Activated T-cell treated with anti-CD3 and anti-CD28 coated beads, Interleukin-2, amount 50 U/mL, for 4 hours (primary cell): ENCODE measurements around the gene CD300LG. TPM values are rescaled to one million over a fixed set of nuclear protein-coding genes. Genes with fewer than 3 reads are reported as not detected.
"Not testable (repeated sequence)": the region's sequence is repeated elsewhere in the genome, so short reads cannot be mapped to it uniquely, and the experiment has no call there.

ENCODE experiments used
- ATAC-seq, 2 donors: fragments of 200-7000 bp; cut with Tn5 transposase; one replicate each; pipeline ENCODE4 v1.10.0; 2021
- DNase-seq: peaks from one replicate; pipeline ENCODE4 v3.0.0-alpha.2; 2020
- H3K27me3 Mint-ChIP-seq: one replicate; pipeline ENCODE4 v1.8.0; 2021; ENCODE audit warnings: low read depth, mixed read lengths
- H3K36me3 Mint-ChIP-seq: one replicate; pipeline ENCODE4 v1.8.0; 2022; ENCODE audit warnings: mixed read lengths; ENCODE audit not compliant: insufficient read depth
- H3K4me1 Mint-ChIP-seq: one replicate; pipeline ENCODE4 v1.8.0; 2021; ENCODE audit warnings: low read depth, mixed read lengths
- H3K4me3 Mint-ChIP-seq: one replicate; pipeline ENCODE4 v1.8.0; 2021; ENCODE audit warnings: mild to moderate bottlenecking, moderate library complexity, mixed read lengths
- H3K9me3 Mint-ChIP-seq: one replicate; pipeline ENCODE4 v1.8.0; 2021; ENCODE audit warnings: mixed read lengths
- total RNA-seq, 3 donors: library from RNA; stranded (reverse); gene quantifications; one replicate each; pipeline ENCODE4 v1.2.1, GENCODE V29; 2021

Gene CD300LG
- total RNA-seq, 3 donors from 2014 or later: not detected

DNA sequence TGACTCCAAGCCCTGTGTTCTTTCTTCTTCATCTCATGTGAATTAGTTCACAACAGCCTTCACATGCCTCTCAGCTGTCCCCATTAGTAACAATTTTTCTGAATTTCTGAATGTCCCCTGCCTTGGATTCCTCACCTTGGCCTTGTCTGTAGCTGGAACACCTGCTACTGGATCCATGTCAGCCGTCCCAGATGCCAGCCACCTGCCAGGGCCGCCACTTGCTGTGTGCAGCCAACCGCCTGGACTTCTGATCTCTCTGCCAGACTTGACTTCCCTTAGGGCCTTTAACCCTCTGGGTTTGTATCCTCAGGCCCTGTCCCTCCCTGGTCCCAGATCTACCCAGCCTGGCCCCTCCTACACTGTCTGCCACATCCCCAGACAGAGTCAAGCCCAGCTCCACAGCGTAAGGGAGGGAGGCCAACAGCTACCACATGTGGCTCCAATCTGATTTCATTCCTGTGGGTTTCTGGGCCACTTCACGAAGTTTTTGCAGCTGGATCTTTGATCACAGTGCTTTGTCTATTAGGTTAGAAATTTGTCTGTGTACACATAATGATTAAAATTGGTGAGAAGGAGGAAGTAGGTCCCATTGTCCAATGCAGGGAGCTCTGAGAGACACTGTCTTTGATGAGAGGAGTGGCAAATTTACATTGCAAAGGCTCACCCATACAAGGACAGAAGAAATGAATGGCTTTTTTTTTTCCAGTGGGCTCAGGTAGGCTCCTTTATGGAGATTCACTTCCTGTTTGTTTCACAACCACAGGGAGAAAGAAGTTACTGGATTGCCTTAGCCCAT, 45.1 kb downstream of the CD300LG start:
- no peaks in the 10 kb centered on the region for H3K9me3 Mint-ChIP-seq
- H3K4me1 Mint-ChIP-seq: no peaks in the 10 kb centered on the region
- peaks cover 18% of the 10 kb centered on the region for H3K27me3 Mint-ChIP-seq
- H3K36me3 Mint-ChIP-seq: no peaks in the 10 kb centered on the region
- ATAC-seq: no peak
- no peak overlapping the region for H3K4me3 Mint-ChIP-seq
- DNase-seq: no peak

DNA sequence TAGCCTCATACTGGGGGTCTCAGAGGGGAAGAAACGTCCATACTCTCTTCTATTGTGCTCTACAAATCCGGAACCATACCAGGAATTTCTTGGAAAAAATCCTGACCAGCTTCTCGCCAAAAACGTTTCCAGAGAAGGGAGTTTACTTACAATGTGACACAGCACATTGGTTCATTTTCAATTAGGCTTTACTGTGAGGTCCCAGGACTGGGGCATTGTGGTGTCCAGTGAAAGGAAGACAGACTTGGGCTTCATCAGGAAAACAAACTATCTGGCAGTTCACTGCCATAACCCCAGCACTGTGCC, 45.6 kb downstream of the CD300LG start:
- no peak for ATAC-seq
- H3K9me3 Mint-ChIP-seq: no peaks in the 10 kb centered on the region
- no peak overlapping the region for H3K4me3 Mint-ChIP-seq
- DNase-seq: no peak
- no peaks in the 10 kb centered on the region for H3K4me1 Mint-ChIP-seq
- peaks cover 19% of the 10 kb centered on the region for H3K27me3 Mint-ChIP-seq
- H3K36me3 Mint-ChIP-seq: no peaks in the 10 kb centered on the region

DNA sequence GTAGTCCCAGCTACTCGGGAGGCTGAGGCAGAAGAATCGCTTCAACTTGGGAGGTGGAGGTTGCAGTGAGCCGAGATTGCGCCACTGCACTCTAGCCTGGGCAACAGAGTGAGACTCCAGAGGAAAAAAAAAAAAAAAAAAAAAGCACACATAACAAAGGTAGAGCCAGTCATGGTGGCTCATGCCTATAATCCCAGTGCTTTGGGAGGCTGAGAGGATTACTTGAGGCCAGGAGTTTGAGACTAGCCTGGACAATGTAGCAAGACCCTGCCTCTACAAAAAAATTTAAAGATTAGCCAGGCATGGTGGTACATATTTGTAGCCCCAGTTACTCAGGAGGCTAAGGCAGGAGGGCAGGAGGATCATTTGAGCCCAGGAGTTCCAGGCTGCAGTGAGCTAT, 47.5 kb downstream of the CD300LG start:
- H3K9me3 Mint-ChIP-seq: not testable (repeated sequence)

DNA sequence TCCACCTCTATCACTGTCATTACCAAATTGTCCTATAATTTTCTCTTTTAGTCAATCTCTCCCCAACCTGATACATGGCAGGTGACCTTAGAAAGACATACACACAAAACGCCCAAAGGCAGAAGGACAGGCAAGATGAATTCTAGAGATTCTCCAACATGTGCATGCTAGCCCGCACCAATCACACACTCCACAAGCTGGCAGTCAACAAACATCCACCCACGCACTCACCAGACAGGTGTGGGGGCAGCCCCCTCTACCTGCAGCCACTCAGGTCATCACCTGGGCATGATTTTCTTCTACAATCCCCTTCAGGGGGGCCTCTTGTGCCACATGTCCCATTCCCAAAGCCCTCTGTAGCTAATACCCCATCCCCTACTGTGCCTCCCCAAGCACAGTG, 50.9 kb downstream of the CD300LG start:
- no peaks in the 10 kb centered on the region for H3K36me3 Mint-ChIP-seq
- peaks cover 25% of the 10 kb centered on the region for H3K27me3 Mint-ChIP-seq
- no peak overlapping the region for H3K4me3 Mint-ChIP-seq
- DNase-seq (no peak), ATAC-seq (no peak)
- peaks cover 8% of the 10 kb centered on the region for H3K4me1 Mint-ChIP-seq
- no peaks in the 10 kb centered on the region for H3K9me3 Mint-ChIP-seq

More for the DNA sequence above, 47.5 kb downstream of the CD300LG start:
- H3K27me3 Mint-ChIP-seq: peaks cover 22% of the 10 kb centered on the region
- H3K36me3 Mint-ChIP-seq, ATAC-seq, H3K4me1 Mint-ChIP-seq, DNase-seq, H3K4me3 Mint-ChIP-seq: not testable (repeated sequence)

DNA sequence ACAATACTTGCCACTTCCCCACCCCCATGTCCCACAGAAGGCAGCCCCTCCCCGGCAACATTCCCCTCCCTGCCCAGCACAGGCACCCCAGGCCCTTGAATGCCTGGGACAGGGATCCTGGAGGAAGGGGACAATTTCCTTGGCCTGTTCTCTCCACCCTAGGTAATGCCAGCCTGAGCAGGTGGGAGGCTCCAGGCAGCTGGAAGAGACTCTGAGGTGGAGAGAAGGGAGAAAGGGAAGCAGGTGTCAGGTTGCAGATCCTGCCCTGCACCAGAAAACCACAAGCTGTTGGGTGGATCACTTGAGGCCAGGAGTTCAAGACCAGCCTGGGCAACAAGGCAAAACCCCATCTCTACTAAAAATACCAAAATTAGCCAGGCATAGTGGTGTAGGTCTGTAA, 51.5 kb downstream of the CD300LG start:
- Mint-ChIP-seq H3K4me3 (no peak overlapping the region), H3K36me3 (no peaks in the 10 kb centered on the region), H3K9me3 (no peaks in the 10 kb centered on the region), H3K4me1 (peaks cover 8% of the 10 kb centered on the region), H3K27me3 (peaks cover 25% of the 10 kb centered on the region)
- ATAC-seq: no peak
- no peak for DNase-seq

DNA sequence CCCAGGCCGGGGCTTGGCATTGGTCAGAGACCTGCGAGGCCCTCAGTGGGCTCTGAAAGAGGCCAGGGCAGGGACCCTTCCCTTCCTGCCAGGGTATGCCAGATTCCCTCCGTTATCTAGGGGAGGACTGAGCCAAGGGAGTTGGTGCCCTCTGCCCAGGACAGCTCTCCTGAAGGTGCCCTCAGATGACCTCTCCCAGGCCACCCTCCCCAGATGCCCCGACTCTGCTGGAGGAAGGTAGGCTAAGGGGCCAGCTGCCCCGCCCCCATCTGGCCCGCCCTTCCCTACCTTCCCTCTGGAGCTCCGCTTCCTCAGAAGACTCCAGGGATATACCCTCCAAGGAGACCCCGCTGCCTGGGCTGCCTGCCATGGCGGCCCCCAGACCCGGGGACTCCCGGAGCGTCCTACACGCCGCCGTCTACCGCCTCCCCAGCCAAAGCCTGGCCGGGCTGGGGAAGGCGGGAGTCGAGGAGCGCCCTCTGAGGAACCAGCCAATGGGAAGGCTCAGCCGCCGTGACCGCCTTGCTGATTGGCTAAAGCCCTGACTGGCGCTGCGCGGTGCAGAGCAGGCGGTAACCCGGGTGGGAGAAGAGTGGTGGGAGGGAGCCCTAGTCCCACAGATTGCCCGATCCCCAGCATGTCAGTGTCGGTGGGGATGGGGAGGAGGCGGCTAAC, 53.3 kb downstream of the CD300LG start:
- ATAC-seq (peak; percentile 100), DNase-seq (peak; percentile 76)
- H3K4me1 Mint-ChIP-seq: peaks cover 8% of the 10 kb centered on the region
- H3K36me3 Mint-ChIP-seq: no peaks in the 10 kb centered on the region
- peak overlapping the region; percentile 72 for H3K4me3 Mint-ChIP-seq
- H3K9me3 Mint-ChIP-seq: no peaks in the 10 kb centered on the region
- H3K27me3 Mint-ChIP-seq: peaks cover 36% of the 10 kb centered on the region

DNA sequence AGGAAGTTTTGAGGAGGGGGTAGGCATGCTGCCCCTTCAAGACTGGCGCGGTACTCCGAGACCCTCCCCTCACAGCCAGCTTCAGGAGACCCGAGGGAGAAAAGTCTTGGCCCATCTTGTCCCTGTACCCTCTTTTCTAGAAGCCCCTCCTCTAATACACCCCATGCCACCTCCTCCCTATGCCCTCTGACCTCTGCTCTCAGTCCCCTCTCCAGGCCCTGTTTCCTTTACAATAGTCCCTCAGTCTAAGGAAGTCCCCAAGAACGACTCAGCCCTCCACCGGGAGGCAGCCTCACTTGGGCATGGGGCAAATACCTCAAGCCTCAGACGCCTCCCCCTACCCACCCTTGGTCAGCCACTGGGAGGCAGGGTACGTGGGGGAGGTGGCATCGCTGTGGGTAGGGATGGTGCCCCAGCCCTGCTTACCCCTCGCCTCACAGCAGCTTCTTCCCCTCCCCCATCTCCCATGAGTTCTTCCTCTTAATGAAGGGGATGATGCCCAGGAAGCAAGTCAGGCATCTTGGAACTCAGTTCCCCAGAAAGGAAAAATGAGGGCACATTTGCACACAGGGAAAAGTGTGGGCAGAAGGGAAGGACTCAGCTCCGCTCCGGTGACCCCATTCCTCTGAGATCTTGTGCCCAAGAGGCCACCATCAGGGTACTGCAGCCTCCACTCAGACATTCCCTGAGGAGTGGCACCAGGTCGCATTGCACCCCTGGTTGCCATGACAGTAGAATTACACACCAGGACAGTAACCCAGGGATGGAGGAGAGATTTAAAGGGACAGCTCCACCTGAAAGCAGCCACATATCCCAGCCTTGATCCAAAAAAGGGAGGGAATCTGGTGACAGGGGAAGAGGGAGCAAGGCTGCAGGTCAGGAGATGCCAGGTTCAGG, 54.1 kb downstream of the CD300LG start:
- DNase-seq (no peak), ATAC-seq (peak in 1 of 2 donors; percentile 6)
- Mint-ChIP-seq H3K36me3 (no peaks in the 10 kb centered on the region), H3K4me3 (peak overlapping the region; percentile 72), H3K4me1 (peaks cover 8% of the 10 kb centered on the region), H3K9me3 (no peaks in the 10 kb centered on the region), H3K27me3 (peaks cover 40% of the 10 kb centered on the region)

DNA sequence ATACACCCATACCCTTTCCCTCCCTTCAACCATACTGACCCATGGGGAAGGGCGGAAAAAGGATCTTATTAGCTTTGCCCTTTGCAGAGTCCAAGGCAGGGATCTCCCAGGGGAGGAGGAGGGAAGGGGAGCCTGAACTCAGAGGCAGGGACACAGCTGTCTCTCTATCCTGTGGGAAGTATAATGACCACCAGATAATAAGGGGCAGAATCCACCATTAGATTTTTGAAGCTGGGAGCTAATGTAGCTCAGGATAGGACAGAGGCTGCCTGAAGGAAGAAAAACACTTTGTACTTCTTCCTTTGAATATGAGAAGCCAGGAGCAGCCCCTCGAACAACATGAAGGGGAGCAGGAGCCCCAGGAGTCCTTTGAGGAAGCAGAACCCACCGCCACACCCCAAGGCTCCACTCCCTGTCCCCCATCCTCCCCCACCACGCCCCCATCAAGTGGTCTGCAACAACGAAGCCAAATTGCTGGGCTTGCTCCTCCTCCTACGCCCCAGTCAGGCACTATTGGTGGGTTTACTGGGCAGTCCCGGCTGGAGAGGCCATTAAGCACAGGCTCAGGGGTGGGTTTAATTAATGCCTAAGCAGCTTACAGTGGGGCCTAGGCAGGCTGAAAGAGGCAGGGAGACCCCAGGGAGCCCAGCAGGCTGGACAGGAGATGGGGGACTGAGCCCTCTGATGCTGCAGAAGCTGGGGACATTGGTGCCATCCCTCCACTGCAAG, 55.0 kb downstream of the CD300LG start:
- peaks cover 15% of the 10 kb centered on the region for H3K4me1 Mint-ChIP-seq
- no peak overlapping the region for H3K4me3 Mint-ChIP-seq
- ATAC-seq (no peak), DNase-seq (no peak)
- H3K9me3 Mint-ChIP-seq: no peaks in the 10 kb centered on the region
- H3K36me3 Mint-ChIP-seq: no peaks in the 10 kb centered on the region
- peaks cover 35% of the 10 kb centered on the region for H3K27me3 Mint-ChIP-seq

DNA sequence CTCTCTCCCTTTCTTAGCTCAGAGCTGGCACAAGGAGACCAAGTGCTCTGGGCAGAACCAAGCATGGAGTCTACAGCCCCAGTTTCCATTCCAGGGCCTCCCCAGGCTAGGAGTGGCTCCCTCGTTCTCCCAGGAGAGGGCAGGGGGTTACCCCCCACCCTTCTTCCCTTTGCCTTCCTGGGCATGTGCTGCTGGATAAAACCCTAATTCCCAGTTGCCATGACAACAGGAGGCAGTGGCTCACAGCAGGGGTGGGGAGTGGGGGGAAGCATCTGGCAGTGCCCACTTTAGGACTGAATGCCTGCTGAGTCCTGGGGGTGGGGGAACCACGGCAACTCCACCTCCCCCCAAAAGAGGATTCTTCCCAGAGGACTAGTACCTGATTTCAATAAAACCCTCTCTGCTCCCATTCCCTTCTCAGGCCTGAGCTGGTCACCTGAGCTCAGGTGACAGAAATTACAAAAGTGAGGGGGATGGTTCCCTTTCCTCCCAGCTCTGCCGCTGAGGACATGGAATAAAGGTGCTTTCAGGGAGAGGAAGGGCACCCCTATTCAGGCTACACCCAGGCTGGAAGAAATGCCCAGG, 58.5 kb downstream of the CD300LG start:
- DNase-seq (no peak), ATAC-seq (no peak)
- H3K9me3 Mint-ChIP-seq: no peaks in the 10 kb centered on the region
- H3K27me3 Mint-ChIP-seq: peaks cover 32% of the 10 kb centered on the region
- H3K36me3 Mint-ChIP-seq: no peaks in the 10 kb centered on the region
- H3K4me1 Mint-ChIP-seq: peaks cover 18% of the 10 kb centered on the region
- H3K4me3 Mint-ChIP-seq: no peak overlapping the region

DNA sequence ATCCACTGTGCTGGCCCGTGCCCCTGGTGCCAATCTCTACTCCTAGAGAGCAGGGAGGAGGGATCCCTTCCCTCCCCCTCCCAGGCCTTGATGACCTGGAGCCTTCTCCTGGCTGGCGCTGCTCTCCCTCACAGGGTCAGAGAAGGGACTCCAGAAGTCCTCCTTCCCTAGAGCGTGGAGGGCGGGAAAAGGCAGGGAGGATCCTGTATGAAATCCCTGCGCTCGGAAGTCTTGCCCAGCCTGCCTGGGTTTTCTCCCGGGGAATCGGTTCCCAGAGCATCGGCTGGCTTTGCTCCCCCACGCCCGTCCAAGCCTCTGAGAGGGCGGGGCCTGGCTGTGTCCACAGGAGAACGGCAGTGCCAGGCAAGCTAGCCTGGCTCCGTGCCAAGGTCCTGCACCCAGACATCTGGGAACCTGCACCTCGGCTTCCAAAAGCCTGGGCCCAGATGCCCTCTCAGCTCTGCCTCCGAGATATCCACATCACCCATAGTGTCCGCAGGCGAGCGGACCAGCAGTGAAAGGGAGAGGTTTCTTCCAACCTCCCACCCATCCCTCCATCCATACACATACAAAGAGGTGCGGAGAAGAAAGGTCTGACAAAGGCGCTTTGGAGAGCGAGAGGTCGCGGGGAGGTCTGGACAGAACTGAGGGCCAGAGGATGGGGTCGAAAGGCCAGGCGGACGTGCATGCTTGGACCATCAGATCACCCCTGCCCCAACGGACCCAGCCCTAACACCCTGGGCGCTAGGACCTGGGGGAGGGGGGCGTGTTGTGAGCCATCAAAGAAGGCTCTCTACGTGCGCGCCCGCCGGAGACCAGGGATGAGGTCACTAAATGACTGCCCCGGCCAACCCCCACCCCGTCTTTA, 59.2 kb downstream of the CD300LG start:
- ATAC-seq (peak; percentile 47 to 53), DNase-seq (peak; percentile 27)
- Mint-ChIP-seq H3K9me3 (no peaks in the 10 kb centered on the region), H3K4me3 (peak overlapping the region; percentile 77), H3K27me3 (peaks cover 31% of the 10 kb centered on the region), H3K36me3 (no peaks in the 10 kb centered on the region), H3K4me1 (peaks cover 11% of the 10 kb centered on the region)

DNA sequence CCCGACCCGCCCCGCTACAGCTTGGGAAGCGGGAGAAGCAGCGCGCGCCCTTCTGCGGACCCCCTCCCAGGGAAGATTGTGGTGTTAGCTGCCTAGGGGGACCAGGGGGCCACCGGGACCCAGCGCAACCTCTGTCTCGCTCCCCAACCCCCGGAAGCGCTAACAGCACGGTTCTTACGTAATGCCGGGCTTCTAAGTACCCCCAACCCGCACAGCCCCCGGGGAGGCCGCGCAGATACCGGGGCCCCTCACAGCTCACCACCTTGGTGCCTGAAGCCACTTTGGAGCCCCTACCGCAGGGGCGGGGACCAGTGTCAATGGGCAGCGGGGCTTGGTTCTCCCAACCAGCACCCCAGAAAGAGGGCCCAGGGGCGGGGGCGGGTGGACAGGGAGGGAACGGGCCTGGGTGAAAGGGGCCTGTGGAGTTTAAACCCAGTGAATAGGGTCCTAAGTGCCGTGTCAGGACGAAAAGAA, 60.0 kb downstream of the CD300LG start:
- Mint-ChIP-seq H3K36me3 (no peaks in the 10 kb centered on the region), H3K4me1 (peaks cover 11% of the 10 kb centered on the region), H3K4me3 (peak overlapping the region; percentile 77), H3K9me3 (no peaks in the 10 kb centered on the region), H3K27me3 (peaks cover 29% of the 10 kb centered on the region)
- DNase-seq: no peak
- ATAC-seq: peak; percentile 17 to 23

DNA sequence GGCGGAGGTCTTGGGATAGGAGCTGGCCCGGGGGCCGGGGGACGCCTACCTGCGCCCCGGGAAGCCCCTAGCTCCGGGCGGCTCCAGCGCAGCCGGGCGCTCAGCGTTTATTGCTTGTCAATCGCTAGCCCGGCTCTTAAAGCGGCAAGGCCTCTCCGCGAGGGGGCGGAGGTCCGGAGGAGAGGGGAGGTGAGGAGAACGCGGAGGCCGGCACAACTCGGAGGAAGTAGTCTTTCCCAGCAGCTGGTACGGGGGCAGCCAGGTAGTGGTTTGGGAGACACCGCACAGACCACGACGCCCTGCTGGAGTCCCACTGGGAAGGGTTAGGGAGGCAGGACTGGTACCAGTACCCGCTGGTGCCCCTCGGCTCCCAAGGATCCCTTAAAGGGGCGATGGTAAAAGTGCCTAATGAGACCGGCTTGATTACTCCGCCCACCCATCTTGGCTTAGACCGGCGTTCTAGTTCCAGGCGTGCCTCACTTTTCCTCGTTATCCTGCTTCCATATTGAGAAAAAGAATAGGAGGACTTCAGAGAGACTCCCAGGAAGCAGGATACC, 60.5 kb downstream of the CD300LG start, which contains the start of gene MPP2:
Gene MPP2 (minus strand): TSS at position 112 of the 557 bp plus-strand sequence. CDS start 3,076 bp downstream, outside the sequence.
- Mint-ChIP-seq H3K27me3 (peaks cover 27% of the 10 kb centered on the region), H3K9me3 (no peaks in the 10 kb centered on the region), H3K36me3 (no peaks in the 10 kb centered on the region)

More for the DNA sequence above, 60.5 kb downstream of the CD300LG start, which contains the start of gene MPP2:
- Mint-ChIP-seq H3K4me3 (peak within 1 kb of the TSS; percentile 77), H3K4me1 (peaks cover 11% of the 10 kb centered on the region)
- ATAC-seq: peak; percentile 65 to 76
- DNase-seq: peak; percentile 47
